HG02588 (cell line): ENCODE data around the gene SMARCD3.

ENCODE experiments used
- ATAC-seq: cut with Tn5 transposase; IDR thresholded peaks from one replicate; pipeline ENCODE4 v1.9.1; 2021; ENCODE audit warnings: mild to moderate bottlenecking, moderate library complexity; ENCODE audit not compliant: unreplicated experiment

SMARCD3 gene

DNA sequence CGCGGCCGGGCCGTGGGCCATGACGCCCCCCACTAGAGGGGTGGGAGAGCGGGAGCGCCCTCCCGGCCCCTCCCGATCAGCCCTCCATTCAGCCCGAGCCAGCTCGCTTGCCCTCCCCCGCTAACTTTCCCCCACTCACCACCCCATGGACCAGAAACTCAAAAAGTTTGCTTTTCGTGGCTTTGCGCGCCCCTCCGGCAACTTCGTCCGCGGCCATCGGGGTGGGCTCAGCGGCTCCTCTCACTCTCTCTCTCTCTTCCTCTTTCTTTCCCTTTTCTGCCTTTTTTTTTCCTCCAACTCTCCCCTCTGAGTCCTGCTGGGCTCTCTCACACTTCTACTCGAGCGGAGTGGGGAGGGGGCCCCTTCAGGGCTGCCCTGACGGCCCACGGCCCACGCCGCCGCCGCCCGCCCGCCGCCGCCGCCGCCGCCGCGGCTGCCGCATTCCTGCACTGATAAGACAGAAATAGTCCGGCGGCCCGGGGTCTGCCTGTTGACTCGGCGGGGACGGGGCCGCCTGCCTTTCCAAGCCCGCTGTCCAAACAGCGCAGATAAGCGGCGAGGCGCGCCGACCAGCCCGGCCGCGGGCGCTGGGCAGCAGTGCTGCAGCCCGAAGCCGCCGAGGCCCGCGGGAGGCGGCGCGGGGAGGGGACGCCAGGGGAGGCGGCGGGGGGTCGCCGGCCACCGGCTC, at the start of gene SMARCD3:
Gene SMARCD3, minus strand, starts transcription at position 349 of the 688 bp plus-strand sequence. Its CDS starts 132 bp downstream, at position 217.
- ATAC-seq: no peak

DNA sequence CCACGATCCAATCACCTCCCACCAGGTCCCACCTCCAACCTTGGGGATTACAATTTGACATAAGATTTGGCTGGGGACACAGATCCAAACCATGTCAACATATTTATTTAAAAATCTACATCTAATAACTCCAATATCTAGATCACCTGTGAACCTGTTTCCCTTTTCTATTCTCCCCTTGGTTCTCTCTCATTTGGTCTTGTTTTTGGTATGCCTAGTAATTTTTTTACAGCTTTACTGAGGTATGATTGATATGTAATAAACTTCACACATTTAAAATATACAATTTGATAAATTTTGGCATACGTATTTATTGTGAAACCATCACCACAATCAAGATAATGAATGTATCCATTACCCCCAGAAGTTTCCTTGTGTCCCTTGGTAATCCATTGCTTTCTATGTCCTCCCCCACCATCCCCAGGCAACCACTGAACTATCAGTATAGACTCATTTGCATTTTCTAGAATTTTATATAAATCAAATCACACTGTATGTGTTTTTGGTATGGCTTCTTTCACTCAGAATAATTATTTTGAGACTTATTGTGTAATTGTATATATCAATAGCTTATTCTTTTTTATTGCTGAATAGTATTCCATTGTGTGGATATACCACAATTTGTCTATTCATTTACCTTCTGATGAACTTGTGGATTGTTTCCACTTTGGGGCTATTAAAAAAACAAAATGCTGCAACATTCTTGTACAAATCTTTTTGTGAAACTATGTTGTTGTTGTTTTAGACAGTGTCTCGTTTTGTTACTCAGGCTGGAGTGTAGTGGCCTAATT, 47.9 kb upstream of the SMARCD3 start:
- no peak for ATAC-seq

DNA sequence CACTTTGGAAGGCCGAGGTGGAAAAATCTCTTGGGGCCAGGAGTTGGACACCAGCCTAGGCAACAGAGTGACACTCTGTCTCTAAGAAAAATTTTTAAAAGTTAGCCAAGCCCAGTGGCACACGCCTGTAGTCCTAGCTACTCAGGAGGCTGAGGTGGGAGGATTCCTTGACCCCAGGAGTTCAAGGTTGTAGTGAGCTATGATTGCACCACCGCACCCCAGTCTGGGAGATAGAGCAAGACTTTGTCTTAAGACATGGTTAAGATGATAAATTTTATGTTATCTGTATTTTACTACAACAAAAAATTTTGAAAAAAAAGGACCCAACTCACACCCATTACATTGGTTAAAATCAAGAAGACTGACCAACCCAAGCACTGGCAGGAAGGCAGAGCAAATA, 44.4 kb upstream of the SMARCD3 start:
- no peak for ATAC-seq

DNA sequence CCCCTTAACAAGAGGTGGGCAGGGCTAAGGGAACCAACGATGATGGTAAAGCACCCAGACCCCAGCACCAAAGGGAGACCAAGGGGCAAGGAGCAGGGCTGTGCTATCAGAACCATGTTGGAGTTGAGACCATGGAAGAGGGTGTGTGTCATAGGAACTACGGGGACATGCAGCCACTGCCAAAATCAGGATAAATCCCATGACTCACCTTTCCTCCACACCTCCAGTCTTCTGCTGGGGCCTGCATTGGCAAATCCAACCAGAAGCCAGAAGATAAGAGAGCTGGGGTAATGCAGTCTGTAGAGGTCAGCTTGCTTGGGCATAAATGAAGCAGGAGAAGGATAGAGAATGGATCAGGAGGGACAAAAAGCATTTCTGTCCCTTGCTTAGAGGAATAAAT, 42.7 kb upstream of the SMARCD3 start:
- no peak for ATAC-seq

DNA sequence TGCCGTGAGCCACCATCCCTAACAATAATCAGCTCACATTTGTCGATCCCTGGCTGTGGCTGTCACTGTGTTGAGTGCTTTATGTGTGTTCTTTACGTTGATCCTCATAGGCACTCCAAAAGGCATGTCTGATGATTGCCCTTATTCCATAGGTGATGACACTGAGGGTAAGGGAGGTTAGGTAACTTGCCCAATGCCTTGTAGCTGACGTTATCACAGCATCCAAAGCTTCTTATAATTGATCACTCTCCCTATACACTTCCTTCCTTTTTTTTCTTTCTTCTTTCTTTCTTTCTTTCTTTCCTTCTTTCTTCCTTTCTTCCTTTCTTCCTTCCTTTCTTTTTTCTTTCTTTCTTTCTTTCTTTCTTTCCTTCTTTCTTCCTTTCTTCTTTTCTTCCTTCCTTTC, 41.9 kb upstream of the SMARCD3 start:
- ATAC-seq: no peak

DNA sequence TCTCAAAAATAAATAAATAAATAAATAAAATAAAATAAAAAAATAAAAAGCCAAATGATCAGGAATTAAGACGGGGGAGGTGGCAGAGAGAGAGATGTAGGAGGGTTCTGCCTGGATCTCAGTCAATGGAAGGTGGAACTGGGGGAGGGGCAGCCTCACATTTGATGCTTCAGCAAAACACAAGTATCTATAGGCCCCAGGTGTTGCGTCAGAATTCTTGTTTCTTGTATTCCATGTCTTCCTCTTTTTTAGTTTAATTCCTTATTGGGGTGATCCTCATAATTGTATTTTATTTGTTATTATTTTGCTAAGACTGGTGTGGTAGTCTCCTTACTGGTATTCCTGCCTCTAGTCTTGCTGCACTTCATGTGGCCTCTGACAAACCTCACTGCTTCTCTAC, 41.4 kb upstream of the SMARCD3 start:
- ATAC-seq: no peak

DNA sequence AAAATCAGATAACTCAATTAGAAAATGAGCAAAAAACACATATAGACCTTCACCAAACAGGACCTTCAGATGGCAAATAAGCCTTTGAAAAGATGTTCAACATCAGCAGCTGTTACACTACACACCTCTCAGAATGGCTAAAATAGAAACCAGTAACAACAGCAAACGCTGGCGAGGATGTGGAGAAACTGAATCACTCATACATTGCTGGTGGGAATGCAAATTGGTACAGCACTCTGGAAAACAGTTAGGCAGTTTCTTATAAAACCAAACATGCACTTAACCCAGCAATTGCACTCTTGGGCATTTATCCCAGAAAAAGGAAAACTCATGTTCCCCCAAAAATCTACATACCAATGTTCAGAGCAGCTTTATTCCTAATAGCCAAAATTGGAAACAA, 37.7 kb upstream of the SMARCD3 start:
- no peak for ATAC-seq

DNA sequence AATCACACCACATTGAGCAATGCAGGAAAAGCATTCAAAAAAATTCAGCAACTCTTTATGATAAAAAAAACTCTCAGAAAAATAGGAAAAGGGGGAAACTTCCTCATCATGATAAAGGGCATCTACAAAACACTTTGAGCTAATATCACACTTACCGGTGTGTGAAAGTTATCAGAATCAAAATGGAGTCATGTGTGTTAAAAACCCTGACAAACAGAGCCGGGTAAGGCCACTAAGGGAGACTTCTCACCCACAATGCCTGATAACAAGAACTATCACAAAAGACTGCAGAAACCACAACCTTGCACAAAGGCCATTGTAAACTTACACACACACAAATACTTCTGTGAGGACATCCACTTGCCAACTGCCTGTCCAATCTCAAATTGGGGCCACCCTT, 34.8 kb upstream of the SMARCD3 start:
- no peak for ATAC-seq

DNA sequence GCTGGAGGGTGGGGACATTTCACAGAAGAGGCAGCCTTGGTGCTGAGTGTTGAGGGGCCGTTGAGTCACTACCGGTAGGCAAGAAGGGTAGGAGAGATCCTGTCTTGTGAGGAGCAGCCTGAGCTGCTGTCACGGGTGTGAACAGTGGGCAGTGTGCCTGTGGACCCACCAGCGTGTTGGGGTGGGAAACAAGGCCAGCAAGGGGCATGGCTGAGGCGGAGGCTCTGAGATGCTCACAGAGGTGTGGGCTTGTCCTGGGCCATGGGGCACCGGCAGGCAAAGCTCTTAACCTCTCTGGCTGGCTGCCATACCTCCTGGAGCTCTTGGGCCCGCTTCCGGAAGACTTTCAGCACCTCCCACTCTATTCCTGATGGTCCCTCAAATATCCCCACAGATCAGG, 33.6 kb upstream of the SMARCD3 start:
- no peak for ATAC-seq

DNA sequence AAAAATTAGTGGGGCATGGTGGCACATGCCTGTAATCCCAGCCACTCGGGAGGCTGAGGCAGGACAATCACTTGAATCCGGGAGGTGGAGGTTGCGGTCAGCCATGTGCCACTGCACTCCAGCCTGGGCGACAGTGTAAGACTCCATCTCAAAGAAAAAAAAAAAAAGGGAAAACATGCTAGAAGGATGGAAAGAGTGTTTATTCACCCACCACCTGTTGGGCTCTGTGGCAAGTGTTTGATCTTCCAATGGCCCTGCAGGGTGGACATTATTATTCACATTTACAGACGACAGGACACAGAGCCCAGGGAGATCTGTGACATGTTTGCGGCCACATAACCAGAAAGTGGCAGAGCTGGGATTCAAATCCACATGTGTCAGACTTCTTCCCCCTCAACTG, 33.2 kb upstream of the SMARCD3 start:
- ATAC-seq: no peak

DNA sequence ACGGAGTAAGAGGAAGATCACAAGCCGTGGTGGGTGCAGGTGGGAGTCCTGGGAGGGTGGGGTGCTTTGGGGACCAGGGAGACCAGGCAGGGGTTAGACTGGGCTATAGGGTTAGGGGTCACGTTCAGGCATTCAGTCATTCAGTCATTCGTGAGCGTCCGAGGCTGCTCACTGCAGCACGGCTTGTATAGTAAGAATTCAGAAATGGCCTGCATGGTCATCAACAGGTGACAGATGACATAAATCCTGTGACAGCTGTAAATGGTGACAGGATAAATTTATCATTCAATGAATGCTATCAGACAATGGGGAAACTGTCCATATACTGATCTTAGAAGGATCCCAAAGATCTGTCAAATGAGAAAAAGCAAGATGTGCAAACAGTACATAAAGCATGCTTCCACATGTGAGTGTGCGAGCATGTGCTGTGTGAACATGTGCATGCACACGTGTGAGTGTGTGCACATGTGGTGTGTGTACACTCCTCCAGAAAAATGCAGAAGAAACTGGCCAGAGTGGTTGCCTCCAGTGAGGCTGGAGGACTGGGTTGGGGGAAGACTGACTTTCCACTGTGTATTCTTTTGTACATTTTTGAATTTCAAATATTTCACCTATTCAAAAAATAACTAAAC, 32.0 kb upstream of the SMARCD3 start:
- no peak for ATAC-seq

DNA sequence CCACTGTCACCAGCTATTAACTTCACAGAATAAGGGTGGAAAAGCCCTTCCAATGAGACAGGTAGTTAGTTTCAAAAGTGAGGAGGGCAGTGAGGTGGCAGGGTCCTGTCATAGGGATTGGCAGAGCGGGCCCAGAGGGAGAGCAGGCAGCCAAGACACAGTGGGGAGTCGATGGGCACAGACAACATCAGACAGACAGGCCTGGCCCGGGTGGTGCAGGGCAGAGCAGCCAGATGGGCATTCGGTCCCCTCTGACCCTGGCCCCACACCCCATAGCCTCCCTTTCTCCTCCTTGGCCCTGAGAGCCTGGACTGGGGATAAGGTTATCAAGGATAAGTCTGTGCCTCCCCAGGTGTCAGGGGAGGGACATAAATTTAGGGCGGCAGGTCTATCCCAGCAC, 31.4 kb upstream of the SMARCD3 start:
- no peak for ATAC-seq

DNA sequence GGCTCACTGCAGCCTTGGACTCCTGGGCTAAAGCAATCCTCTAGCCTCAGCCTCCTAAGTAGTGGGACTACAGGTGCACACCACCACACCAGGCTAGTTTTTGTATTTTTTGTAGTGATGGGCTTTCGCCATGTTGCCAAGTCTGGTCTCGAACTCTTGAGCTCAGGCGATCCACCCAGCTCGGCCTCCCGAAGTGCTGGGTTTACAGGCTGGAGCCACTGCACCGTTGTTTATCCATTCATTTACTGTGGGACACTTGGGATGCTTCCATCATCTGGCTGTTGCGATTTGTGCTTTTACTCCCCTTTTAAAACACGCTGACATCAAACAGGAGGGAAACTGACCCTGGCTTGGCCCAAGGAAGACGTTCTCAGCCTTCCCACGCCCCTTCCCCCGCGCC, 30.5 kb upstream of the SMARCD3 start:
- no peak for ATAC-seq

DNA sequence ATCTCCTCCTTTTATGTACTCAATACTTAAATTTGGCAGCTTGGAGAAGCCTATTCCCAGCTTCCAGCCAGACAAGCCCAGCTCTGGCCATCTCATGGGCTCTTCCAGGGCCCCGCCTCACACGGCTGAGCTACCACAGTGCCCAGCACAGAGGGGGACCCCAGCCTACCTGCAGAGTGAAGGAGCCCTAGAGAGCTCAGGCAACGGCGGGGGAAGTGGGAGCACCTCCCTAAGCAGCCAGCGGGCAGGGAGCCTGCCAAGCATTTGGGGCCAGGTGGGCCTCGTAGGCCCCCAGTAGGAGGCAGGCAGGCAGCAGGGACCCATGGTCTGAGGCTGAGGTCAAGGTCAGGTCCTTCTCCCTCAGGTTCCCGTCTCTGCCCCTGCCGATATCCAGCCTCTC, 29.1 kb upstream of the SMARCD3 start:
- ATAC-seq: no peak

DNA sequence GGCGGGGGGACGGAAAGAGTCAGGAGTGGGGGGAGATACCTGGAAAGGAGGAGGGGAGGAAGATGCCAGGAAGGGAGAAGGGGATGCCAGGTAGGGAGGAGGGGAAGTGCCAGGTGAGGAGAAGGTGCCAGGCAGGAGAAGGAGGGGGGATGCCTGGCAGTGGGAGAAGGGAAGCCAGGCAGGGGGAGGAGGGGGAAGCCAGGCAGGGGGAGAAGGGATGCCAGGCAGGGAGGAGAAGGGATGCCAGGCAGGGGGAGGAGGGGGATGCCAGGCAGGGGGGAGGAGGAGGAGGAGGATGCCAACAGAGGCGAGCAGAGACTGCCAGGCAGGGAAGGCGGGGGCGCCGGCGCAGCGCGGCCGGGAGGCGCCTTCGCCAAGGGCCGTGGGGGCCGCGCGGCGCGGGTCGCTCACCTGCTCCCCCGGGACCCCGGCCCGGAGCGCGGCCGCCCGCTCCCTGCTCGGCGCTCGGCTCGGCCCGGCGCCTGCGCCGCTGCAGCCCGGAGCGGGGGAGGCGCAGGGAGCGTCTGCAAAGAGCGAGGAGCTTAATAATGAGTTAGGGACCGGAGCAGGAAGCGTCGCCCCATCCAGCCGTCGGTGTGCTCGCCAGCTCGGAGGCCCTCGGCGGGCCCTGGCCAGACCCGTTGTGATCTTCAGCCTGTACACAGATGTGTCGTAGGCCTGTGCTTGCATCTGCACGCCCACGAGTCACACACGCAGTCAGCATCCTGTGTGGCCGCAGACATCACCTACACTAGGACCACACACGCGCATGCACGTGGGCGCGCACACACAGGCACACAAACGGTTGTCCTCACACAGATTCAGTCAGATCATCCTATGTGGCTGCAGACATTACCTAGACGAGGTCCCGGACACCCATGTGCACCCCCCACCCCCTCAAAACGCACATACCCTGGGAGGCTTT, 28.4 kb upstream of the SMARCD3 start:
- no peak for ATAC-seq

DNA sequence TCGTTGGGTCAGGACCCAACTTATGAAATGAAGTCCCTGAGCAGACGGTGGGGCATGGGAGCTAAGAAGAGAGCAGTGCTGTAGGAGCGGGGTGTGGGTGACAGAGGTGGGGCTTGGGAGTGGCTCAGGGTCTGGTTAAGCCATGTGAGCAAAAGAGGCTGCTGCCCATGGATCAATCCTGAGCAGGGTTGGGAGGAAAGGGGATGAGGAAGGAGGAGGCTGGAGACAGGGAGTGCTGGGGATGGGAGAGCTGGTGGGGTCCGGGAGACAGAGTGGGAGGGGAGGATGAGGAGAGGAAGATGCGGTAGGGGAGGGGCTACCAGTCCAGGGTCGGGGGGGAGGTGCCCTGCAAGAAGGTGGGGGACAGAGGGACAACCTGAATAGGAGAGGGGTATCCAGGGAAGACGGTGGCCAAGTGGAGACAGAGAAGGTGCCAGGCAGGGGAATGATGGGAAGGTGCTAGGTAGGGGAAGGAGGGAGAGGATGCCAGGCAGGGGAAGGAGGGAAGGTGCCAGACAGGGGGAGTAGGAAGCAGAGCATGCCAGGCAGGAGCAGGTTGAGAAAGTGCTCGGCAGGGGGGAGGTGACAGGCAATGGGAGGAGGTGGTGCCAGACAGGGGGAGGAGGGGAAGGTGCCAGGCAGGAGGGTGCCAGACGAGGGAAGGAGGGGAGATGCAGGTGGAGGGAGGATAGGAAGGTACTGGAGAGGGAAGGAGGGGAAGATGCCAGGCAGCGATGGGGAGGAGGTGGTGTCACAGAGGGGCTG, 27.5 kb upstream of the SMARCD3 start:
- no peak for ATAC-seq

DNA sequence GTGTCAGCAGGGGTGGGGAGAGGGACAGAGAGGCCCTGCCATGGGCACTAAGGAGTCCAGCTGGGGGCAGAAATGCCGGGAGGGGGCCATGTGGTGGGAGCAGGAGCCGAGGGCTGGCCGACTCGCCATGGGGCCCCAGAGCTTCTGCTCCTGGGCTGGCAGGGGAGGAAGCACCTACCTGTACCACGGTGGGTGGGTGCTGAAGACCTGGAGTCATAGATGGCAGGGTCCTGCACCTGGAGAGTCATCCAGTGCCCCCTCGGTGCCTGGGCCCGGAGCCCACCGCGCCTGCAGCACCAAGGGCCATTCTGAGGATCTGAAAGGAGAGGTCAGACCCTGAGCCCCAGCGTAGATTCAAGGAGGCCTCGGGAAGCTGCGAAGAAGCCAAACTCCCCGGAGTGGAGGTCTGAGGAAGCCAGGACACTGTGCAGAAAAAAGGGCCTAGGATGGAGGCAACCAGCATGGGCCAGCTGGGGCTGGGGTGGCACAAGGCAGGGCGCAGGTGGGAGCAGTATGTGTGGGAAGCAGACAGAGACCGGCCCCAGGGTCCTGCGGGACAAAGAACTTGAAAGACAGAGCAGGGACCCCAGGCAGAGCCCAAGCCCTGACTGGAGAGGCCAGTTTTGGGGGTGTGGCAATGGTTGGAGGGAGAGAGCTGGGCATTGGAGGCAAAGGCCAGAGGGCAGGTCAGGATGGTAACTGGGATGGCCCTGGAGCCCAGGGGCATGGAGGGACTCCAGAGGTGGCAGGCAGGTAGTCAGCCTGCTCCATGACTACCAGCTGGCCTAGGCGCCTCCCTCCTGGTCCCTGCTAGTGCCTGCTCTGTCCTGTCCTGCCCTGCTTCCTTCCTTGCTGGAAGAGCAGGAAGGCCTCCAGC, 26.7 kb upstream of the SMARCD3 start:
- ATAC-seq: no peak

DNA sequence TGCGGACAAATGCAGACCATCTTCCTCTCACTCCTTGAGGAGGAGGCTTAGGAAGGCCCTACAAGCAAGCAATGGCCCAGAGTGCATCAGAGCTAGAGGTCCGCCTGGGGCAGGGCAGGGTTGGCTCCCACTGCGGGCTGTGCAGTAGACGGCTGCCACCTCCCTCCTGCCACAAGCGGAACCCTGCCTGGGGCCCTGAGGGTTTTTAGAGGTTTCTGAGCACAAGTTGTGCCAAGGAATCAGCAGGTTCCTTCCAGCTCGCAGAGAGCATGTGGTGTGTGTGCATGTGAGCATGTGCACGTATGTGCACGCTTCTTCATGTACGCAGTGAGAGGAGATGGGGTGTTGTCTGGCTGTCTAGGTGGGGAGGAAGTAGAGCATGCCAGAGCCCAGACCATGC, 25.9 kb upstream of the SMARCD3 start:
- no peak for ATAC-seq

DNA sequence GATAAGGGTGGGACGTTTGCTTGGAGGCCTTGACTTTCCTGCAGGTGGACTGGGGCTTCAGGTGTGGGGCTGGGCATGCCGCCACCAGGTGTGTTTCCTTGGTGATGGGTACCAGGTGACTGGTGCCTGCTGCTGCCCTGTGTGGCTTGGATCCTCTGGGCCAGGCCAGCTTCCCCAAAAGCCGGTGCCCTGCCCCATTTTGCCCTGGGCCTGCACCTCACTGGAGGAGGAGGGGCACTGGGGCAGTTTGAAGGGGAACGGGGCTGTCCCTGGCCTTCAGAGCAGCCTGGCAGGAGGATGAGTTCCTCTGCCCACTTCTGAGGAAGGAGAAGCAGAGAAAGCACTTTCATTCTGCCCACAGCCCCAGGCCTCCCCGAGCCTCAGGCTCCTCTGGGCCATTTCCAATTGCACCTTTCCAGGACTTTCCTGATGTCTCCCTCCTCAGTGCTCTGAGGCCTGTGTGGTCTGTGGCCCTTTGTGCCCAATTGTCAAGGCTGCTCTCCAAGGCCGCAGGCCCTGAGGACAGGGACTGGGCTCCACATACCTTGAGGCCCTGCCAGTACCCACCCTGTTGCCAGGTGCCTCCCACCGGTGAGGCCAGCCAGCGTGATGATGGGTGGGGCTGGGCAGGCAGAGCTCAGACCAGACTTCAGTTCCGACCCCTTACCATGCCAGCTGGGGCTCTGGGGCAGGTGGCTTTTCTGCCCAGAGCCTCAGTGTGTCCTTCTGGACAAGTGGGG, 25.3 kb upstream of the SMARCD3 start:
- ATAC-seq: no peak
